ENCODE measurements around the gene ZC3H12A.

- TF ChIP-seq EZH2 (IDR thresholded peaks at IDR 0.05; ENCODE audit: borderline replicate concordance, control insufficient read depth, low read depth, low read length), result no peak
- no peak for TF ChIP-seq SP1 (IDR thresholded peaks at IDR 0.05; ENCODE audit: low read depth, low read length)
Measured at GRCh38 chr1:37486680-37487618, 12.6 kb downstream of the ZC3H12A start.

Measured in GM12878 (cell line).